A549 (cell line): ENCODE results near the gene PFDN1. TPM values are rescaled to one million over a fixed set of nuclear protein-coding genes. Genes with fewer than 3 reads are reported as not detected.

Experiments
- ATAC-seq, 2 experiments: fragments of 200-7000 bp in 1 of 2; fragments of >200 bp in 1 of 2; cut with Nextera tagmentation in 1 of 2; cut with Tn5 transposase in 1 of 2; 3 replicates each; pipeline versions ENCODE4 v1.8.0 to v1.9.1; 2018 to 2020; ENCODE audit warnings: mild to moderate bottlenecking in 1 of 2, moderate library complexity in 1 of 2
- CTCF ChIA-PET: fragments of 300-600 bp; sonication (Branson Sonifier 250); formaldehyde crosslinking; extraction: SDS; loops from one replicate; lab custom pipeline; 2021; ENCODE audit warnings: antibody characterized with exemption, inconsistent platforms; lab: Yijun Ruan, JAX
- POLR2A ChIA-PET: fragments of 350-600 bp; formaldehyde crosslinking; extraction: SDS; loops from one replicate; lab custom pipeline; 2021; ENCODE audit warnings: antibody characterized with exemption, inconsistent platforms; lab: Yijun Ruan, JAX
- DNase-seq, 2 experiments: peaks; one replicate each; pipeline versions ENCODE4 v3.0.0 to v3.0.0-alpha.2; 2011 to 2016; ENCODE audit warnings: low read depth in 1 of 2, low spot score in 1 of 2
- FAIRE-seq: peaks from 2 replicates; lab custom pipeline; 2011; peaks lifted over from hg19 to GRCh38; lab: Jason Lieb, UNC
- H3K27ac ChIP-seq, 2 experiments: fragments of >200 bp; sonication (Bioruptor Twin); formaldehyde crosslinking; 3 replicates each; pipeline ENCODE4 v1.5.1; 2016 to 2017
- H3K4me1 ChIP-seq: fragments of >200 bp; sonication (Bioruptor Twin); formaldehyde crosslinking; 3 replicates; pipeline ENCODE4 v1.6.1; 2016
- H3K4me2 ChIP-seq: fragments of >200 bp; sonication (Bioruptor Twin); formaldehyde crosslinking; 3 replicates; pipeline ENCODE4 v1.6.1; 2016
- H3K4me3 ChIP-seq: fragments of >200 bp; sonication (Bioruptor Twin); formaldehyde crosslinking; 3 replicates; pipeline ENCODE4 v1.5.1; 2016
- H3K9me3 ChIP-seq: fragments of >200 bp; sonication (Bioruptor Twin); formaldehyde crosslinking; 3 replicates; pipeline ENCODE4 v1.6.1; 2016
- CEBPB ChIP-seq, 2 experiments: fragments of >200 bp in 1 of 2; sonication (Bioruptor Twin) in 1 of 2; formaldehyde crosslinking in 1 of 2; IDR thresholded peaks; 2 replicates each; pipeline ENCODE4 v1.6.1; 2012 to 2016
- CHD4 ChIP-seq: fragments of 200-600 bp; sonication (generic); IDR thresholded peaks from 2 replicates; pipeline ENCODE4 v1.6.1; 2016; ENCODE audit warnings: antibody characterized with exemption, mild to moderate bottlenecking, borderline replicate concordance
- EHF ChIP-seq: fragments of 250-450 bp; sonication (Bioruptor Pico); IDR thresholded peaks from 2 replicates; pipeline ENCODE4 v1.5.0; 2020; ENCODE audit warnings: mild to moderate bottlenecking
- EP300 ChIP-seq, 2 experiments: fragments of >200 bp; sonication (Bioruptor Twin); formaldehyde crosslinking; IDR thresholded peaks; 2 replicates in 1 of 2; 3 replicates in 1 of 2; pipeline ENCODE4 v1.6.1; 2016 to 2017
- FOSB ChIP-seq: fragments of 250-450 bp; sonication (Bioruptor Pico); IDR thresholded peaks from 2 replicates; pipeline ENCODE4 v1.5.0; 2020; ENCODE audit warnings: mild to moderate bottlenecking, moderate library complexity
- HOXA7 ChIP-seq: fragments of 250-450 bp; sonication (Bioruptor Pico); IDR thresholded peaks from 2 replicates; pipeline ENCODE4 v1.5.0; 2020; ENCODE audit warnings: mild to moderate bottlenecking, moderate library complexity
- KDM5A ChIP-seq: fragments of 200-600 bp; sonication (generic); IDR thresholded peaks from 2 replicates; pipeline ENCODE4 v1.6.1; 2016; ENCODE audit warnings: antibody characterized with exemption, mild to moderate bottlenecking
- MAZ ChIP-seq: fragments of 150-350 bp; IDR thresholded peaks from 2 replicates; pipeline ENCODE4 v1.6.1; 2014; ENCODE audit warnings: antibody characterized with exemption, low read depth, low read length, borderline replicate concordance
- MYC ChIP-seq: IDR thresholded peaks from 2 replicates; pipeline ENCODE4 v1.6.1; 2012; ENCODE audit warnings: mild to moderate bottlenecking, inconsistent platforms, low read length, improper control_type of control experiment, borderline replicate concordance
- RAD21 ChIP-seq, 2 experiments: fragments of >200 bp in 1 of 2; sonication (Bioruptor Twin) in 1 of 2; formaldehyde crosslinking in 1 of 2; IDR thresholded peaks in 1 of 2; conservative IDR thresholded peaks in 1 of 2; 2 replicates in 1 of 2; 3 replicates in 1 of 2; pipeline ENCODE4 v1.6.1; 2012 to 2018; ENCODE audit warnings: inconsistent platforms in 1 of 2
- RARB ChIP-seq: fragments of 250-450 bp; sonication (Bioruptor Pico); IDR thresholded peaks from 2 replicates; pipeline ENCODE4 v1.8.0; 2021; ENCODE audit warnings: mild to moderate bottlenecking, moderate library complexity
- RCOR1 ChIP-seq: fragments of 150-350 bp; IDR thresholded peaks from 2 replicates; pipeline ENCODE4 v1.6.1; 2014; ENCODE audit warnings: antibody characterized with exemption, low read length, low read depth
- RFX5 ChIP-seq: fragments of 450-650 bp; IDR thresholded peaks from 2 replicates; pipeline ENCODE4 v1.7.1; 2014; ENCODE audit warnings: antibody characterized with exemption, mild to moderate bottlenecking, moderate library complexity
- SMC3 ChIP-seq: fragments of >200 bp; sonication (Bioruptor Twin); formaldehyde crosslinking; IDR thresholded peaks from 3 replicates; pipeline ENCODE4 v1.6.1; 2018; ENCODE audit warnings: inconsistent platforms
- SREBF2 ChIP-seq: fragments of 450-650 bp; IDR thresholded peaks from 2 replicates; pipeline ENCODE4 v1.6.1; 2014; ENCODE audit warnings: mild to moderate bottlenecking, moderate library complexity
- TFCP2L1 ChIP-seq: fragments of 250-450 bp; sonication (Bioruptor Pico); IDR thresholded peaks from 2 replicates; pipeline ENCODE4 v1.5.0; 2021; ENCODE audit warnings: mild to moderate bottlenecking
- USF2 ChIP-seq: fragments of 450-650 bp; IDR thresholded peaks from 2 replicates; pipeline ENCODE4 v1.6.1; 2014; ENCODE audit warnings: antibody characterized with exemption
- ZSCAN20 ChIP-seq: fragments of 250-450 bp; sonication (Bioruptor Pico); IDR thresholded peaks from 2 replicates; pipeline ENCODE4 v1.8.0; 2022; ENCODE audit warnings: mild to moderate bottlenecking, moderate library complexity
- WGBS: methylation state at CpG from one replicate; pipeline ENCODE4 v1.1.6; 2017; ENCODE audit errors: missing lambda C conversion rate; 5-methylcytosine and 5-hydroxymethylcytosine counted together
- polyA plus RNA-seq, 4 experiments: library from polyadenylated mRNA; depleted of rRNA in 3 of 4; stranded (reverse); fragments of >200 nt; fragmentation: RNase III in 1 of 4; extraction: RNeasy Plus Mini Kit Qiagen cat#74134 plus additional on column Dnase treatment in 1 of 4; gene quantifications; 2 replicates in 3 of 4; 3 replicates in 1 of 4; pipeline ENCODE4 v1.2.3, GENCODE V29; 2011 to 2017
- TF ChIP-seq, protein P1 (sequence below): fragments of >200 bp; sonication (Bioruptor Twin); formaldehyde crosslinking; IDR thresholded peaks from 3 replicates; pipeline ENCODE4 v1.5.1; 2016
- TF ChIP-seq, protein P2 (sequence below): fragments of 200-600 bp; sonication (generic); IDR thresholded peaks from 2 replicates; pipeline ENCODE4 v1.6.1; 2016; ENCODE audit warnings: antibody characterized with exemption, mild to moderate bottlenecking, moderate library complexity
- TF ChIP-seq, protein P3 (sequence below): fragments of 250-450 bp; sonication (Bioruptor Pico); IDR thresholded peaks from 2 replicates; pipeline ENCODE4 v1.5.0; 2021; ENCODE audit warnings: mild to moderate bottlenecking, moderate library complexity, borderline replicate concordance

Gene PFDN1
- polyA plus RNA-seq, 2 of the 4 experiments (the other 2 are of a cell fraction), result 90.4 to 201 TPM

- ATAC-seq (peak; percentile 75 to 85), FAIRE-seq (no peak)
- H3K4me3 ChIP-seq, result no peak overlapping the region
- CTCF ChIA-PET, result interaction anchor here (0.5 to 42.9 kb wide), 29 partner anchors 9 to 1832 kb away, joined by 3 to 1613 read pairs (median 4); partner anchors contain the start of genes CYSTM1, HBEGF and SLC4A9
- POLR2A ChIA-PET, result interaction anchor here (0.5 to 2.5 kb wide), 4 partner anchors 62 to 460 kb away, joined by 3 to 19 read pairs (median 8); partner anchors contain the start of genes HBEGF and ZMAT2
- no peak overlapping the region for H3K4me2 ChIP-seq
- TF ChIP-seq ZSCAN20 (CRISPR knock-in tag) (no peak), RAD21 (conservative IDR thresholded peaks at IDR 0.05 in 1 of 2, IDR thresholded peaks at IDR 0.05 in 1 of 2) (peak; percentile 70 to 86), KDM5A (no peak), SMC3 (peak; percentile 75), EP300 (IDR thresholded peaks at IDR 0.05) (no peak), RARB (CRISPR knock-in tag) (no peak)
- TF ChIP-seq, protein P1, sequence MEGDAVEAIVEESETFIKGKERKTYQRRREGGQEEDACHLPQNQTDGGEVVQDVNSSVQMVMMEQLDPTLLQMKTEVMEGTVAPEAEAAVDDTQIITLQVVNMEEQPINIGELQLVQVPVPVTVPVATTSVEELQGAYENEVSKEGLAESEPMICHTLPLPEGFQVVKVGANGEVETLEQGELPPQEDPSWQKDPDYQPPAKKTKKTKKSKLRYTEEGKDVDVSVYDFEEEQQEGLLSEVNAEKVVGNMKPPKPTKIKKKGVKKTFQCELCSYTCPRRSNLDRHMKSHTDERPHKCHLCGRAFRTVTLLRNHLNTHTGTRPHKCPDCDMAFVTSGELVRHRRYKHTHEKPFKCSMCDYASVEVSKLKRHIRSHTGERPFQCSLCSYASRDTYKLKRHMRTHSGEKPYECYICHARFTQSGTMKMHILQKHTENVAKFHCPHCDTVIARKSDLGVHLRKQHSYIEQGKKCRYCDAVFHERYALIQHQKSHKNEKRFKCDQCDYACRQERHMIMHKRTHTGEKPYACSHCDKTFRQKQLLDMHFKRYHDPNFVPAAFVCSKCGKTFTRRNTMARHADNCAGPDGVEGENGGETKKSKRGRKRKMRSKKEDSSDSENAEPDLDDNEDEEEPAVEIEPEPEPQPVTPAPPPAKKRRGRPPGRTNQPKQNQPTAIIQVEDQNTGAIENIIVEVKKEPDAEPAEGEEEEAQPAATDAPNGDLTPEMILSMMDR, result peak; percentile 68
- TF ChIP-seq, all 56 proteins: peak for 3
- DNase-seq, result peak; percentile 76 to 82
- Histone ChIP-seq H3K9me3 (no peaks in the 10 kb centered on the region), H3K27ac (peak overlapping the region in 1 of 2 experiments; percentile 5; a peak in 1 of 6 replicates), H3K4me1 (peaks cover 29% of the 10 kb centered on the region)
- 29% methylated on average over 8 of the region's 11 CpGs for WGBS
Measured at GRCh38 chr5:140239939-140240700, 62.8 kb downstream of the PFDN1 start.

GRCh38 chr5:140239461-140239860 lies 63.4 kb downstream of the PFDN1 start:
- TF ChIP-seq RAD21 (conservative IDR thresholded peaks at IDR 0.05 in 1 of 2, IDR thresholded peaks at IDR 0.05 in 1 of 2), result no peak
- TF ChIP-seq, protein P2, sequence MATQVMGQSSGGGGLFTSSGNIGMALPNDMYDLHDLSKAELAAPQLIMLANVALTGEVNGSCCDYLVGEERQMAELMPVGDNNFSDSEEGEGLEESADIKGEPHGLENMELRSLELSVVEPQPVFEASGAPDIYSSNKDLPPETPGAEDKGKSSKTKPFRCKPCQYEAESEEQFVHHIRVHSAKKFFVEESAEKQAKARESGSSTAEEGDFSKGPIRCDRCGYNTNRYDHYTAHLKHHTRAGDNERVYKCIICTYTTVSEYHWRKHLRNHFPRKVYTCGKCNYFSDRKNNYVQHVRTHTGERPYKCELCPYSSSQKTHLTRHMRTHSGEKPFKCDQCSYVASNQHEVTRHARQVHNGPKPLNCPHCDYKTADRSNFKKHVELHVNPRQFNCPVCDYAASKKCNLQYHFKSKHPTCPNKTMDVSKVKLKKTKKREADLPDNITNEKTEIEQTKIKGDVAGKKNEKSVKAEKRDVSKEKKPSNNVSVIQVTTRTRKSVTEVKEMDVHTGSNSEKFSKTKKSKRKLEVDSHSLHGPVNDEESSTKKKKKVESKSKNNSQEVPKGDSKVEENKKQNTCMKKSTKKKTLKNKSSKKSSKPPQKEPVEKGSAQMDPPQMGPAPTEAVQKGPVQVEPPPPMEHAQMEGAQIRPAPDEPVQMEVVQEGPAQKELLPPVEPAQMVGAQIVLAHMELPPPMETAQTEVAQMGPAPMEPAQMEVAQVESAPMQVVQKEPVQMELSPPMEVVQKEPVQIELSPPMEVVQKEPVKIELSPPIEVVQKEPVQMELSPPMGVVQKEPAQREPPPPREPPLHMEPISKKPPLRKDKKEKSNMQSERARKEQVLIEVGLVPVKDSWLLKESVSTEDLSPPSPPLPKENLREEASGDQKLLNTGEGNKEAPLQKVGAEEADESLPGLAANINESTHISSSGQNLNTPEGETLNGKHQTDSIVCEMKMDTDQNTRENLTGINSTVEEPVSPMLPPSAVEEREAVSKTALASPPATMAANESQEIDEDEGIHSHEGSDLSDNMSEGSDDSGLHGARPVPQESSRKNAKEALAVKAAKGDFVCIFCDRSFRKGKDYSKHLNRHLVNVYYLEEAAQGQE, result no peak
- no peak for TF ChIP-seq EHF (CRISPR knock-in tag)
- TF ChIP-seq RCOR1, result no peak
- TF ChIP-seq, protein P1, result no peak
- TF ChIP-seq CEBPB (IDR thresholded peaks at IDR 0.05), result no peak
- TF ChIP-seq CHD4, result no peak
- no peak for TF ChIP-seq FOSB (CRISPR knock-in tag)
- TF ChIP-seq SREBF2, result no peak
- TF ChIP-seq, protein P3, sequence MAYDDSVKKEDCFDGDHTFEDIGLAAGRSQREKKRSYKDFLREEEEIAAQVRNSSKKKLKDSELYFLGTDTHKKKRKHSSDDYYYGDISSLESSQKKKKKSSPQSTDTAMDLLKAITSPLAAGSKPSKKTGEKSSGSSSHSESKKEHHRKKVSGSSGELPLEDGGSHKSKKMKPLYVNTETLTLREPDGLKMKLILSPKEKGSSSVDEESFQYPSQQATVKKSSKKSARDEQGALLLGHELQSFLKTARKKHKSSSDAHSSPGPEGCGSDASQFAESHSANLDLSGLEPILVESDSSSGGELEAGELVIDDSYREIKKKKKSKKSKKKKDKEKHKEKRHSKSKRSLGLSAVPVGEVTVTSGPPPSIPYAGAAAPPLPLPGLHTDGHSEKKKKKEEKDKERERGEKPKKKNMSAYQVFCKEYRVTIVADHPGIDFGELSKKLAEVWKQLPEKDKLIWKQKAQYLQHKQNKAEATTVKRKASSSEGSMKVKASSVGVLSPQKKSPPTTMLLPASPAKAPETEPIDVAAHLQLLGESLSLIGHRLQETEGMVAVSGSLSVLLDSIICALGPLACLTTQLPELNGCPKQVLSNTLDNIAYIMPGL, result no peak
- no peak for TF ChIP-seq USF2
- TF ChIP-seq HOXA7, result no peak
- TF ChIP-seq RFX5, result no peak
- no peak for TF ChIP-seq MYC
- no peak for TF ChIP-seq MAZ
- TF ChIP-seq TFCP2L1 (CRISPR knock-in tag), result no peak
- Histone ChIP-seq H3K9me3 (no peaks in the 10 kb centered on the region), H3K4me3 (no peak overlapping the region), H3K4me1 (peaks cover 24% of the 10 kb centered on the region), H3K27ac (no peak overlapping the region), H3K4me2 (no peak overlapping the region)
- 93% methylated on average over 5 of the region's 5 CpGs for WGBS
- ATAC-seq (peak in 1 of 2 experiments; percentile 6; a peak in 3 of 6 replicates), DNase-seq (no peak), FAIRE-seq (no peak)
- POLR2A ChIA-PET, result interaction anchor here (1.0 to 2.5 kb wide), 2 partner anchors 64 to 107 kb away, joined by 3 to 19 read pairs; partner anchors contain the start of gene HBEGF
- CTCF ChIA-PET, result interaction anchor here (0.5 to 42.9 kb wide), 23 partner anchors 9 to 1831 kb away, joined by 3 to 1613 read pairs (median 4); partner anchors contain the start of genes HBEGF and SLC4A9
